ENCODE results near the gene S100PBP. TPM values are rescaled to one million over a fixed set of nuclear protein-coding genes. Genes with fewer than 3 reads are reported as not detected.

S100PBP gene
- total and polyA plus RNA-seq, 9 of the 15 experiments (the other 6 are each of a cell fraction or from before 2014, with no cell fraction given): 22.9 to 60.2 (median 32.9) TPM

DNA sequence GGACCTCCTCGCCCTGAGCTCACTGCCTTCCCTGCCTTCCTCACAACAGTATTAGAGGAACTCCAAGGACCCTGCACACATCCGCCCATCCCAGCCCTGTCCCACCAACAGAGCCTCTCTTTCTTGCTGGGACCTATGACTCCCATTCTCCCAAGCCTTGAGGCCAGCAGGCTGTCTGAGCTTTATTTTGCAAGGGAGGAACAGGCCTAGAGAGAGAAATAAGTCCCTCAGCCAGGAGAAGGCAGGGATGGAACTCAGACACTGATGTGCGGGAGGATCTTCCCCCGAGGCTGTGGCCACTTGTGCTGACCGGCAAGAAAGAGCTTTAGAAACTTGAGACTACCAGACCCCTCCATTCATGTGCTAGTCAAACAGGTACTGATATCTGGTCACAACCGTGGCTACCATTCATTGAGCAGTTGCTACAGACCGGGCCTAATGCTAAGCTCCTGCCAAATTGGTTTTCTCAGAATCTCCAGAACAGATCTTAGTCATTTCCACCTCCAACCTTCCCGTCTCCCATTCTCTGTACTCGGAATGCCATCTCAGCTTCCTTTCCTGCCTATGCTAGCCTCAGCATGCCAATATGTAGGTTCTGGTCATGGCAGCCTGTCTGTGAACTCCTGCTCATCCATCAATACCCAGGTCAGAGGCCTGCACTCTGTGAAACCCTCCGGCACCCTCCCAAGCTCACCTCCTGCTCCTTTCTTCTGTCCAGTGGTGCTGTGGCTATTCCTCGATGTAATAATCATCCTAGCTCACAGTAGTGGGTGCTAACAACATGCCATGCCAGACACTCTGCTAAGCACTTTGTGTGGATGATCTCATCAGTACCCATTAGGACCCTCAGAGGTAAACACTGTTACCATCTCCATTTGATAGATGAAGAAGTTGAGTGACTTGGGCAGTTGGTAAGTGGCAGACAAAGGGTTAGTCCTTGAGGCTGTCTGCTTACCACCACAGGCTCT is 79.9 kb downstream of the S100PBP start:
- Histone ChIP-seq H3K4me1 (replicated peaks in 1 of 2; ENCODE audit: control insufficient read depth in 2 of 2, insufficient read depth in 2 of 2, low read length in 2 of 2) (peaks cover 10 to 29% of the 10 kb centered on the region in 2 experiments; a peak in 4 of 5 replicates), H3K4me2 (ENCODE audit: insufficient read depth, low read length) (no peak overlapping the region), H3K36me3 (ENCODE audit: control insufficient read depth, insufficient read depth, low read length) (no peaks in the 10 kb centered on the region), H3K4me3 (no peak overlapping the region), H3K9ac (ENCODE audit: insufficient read depth in 1 of 2, low read depth in 2 of 2, low read length in 2 of 2) (no peak overlapping the region), H2AFZ (ENCODE audit: low read depth, low read length) (no peak overlapping the region), H4K20me1 (replicated peaks; ENCODE audit: control insufficient read depth, insufficient read depth, low read length) (peaks cover 27% of the 10 kb centered on the region), H3K79me2 (ENCODE audit: control insufficient read depth, insufficient read depth, low read length) (no peaks in the 10 kb centered on the region), H3K27me3 (ENCODE audit: control insufficient read depth in 2 of 2, insufficient read depth in 2 of 2, low read length in 2 of 2) (peaks cover 10 to 74% of the 10 kb centered on the region in 2 experiments), H3K9me3 (replicated peaks; ENCODE audit: control insufficient read depth, insufficient read depth, low read depth, low read length) (no peaks in the 10 kb centered on the region), H3K27ac (ENCODE audit: extremely low read depth, low read depth, low read length) (no peak overlapping the region), H3K9me1 (ENCODE audit: control insufficient read depth, insufficient read depth, low read length) (no peaks in the 10 kb centered on the region)
- DNase-seq (ENCODE audit: extremely low read depth in 1 of 4, low spot score in 3 of 4): no peak
- no peak for ATAC-seq
- WGBS (ENCODE audit: insufficient coverage, low coverage, missing lambda C conversion rate): 8% methylated on average over 11 of the region's 11 CpGs
- POLR2A ChIA-PET: interaction anchor here (0.6 to 2.6 kb wide), 10 partner anchors 8 to 448 kb away, joined by 3 to 12 read pairs (median 3); partner anchors contain the start of gene HPCA
- BruUV-seq (replicated peaks): no TSS peak
- in situ Hi-C loops (cut with MboI): loop anchor here (25.0 kb wide), 1 partner anchor 715 kb away; no protein-coding TSS in a partner anchor
- no peak for FAIRE-seq
- intact Hi-C loops (cut with micrococcal nuclease): no loop called here
- TF ChIP-seq, protein P1, sequence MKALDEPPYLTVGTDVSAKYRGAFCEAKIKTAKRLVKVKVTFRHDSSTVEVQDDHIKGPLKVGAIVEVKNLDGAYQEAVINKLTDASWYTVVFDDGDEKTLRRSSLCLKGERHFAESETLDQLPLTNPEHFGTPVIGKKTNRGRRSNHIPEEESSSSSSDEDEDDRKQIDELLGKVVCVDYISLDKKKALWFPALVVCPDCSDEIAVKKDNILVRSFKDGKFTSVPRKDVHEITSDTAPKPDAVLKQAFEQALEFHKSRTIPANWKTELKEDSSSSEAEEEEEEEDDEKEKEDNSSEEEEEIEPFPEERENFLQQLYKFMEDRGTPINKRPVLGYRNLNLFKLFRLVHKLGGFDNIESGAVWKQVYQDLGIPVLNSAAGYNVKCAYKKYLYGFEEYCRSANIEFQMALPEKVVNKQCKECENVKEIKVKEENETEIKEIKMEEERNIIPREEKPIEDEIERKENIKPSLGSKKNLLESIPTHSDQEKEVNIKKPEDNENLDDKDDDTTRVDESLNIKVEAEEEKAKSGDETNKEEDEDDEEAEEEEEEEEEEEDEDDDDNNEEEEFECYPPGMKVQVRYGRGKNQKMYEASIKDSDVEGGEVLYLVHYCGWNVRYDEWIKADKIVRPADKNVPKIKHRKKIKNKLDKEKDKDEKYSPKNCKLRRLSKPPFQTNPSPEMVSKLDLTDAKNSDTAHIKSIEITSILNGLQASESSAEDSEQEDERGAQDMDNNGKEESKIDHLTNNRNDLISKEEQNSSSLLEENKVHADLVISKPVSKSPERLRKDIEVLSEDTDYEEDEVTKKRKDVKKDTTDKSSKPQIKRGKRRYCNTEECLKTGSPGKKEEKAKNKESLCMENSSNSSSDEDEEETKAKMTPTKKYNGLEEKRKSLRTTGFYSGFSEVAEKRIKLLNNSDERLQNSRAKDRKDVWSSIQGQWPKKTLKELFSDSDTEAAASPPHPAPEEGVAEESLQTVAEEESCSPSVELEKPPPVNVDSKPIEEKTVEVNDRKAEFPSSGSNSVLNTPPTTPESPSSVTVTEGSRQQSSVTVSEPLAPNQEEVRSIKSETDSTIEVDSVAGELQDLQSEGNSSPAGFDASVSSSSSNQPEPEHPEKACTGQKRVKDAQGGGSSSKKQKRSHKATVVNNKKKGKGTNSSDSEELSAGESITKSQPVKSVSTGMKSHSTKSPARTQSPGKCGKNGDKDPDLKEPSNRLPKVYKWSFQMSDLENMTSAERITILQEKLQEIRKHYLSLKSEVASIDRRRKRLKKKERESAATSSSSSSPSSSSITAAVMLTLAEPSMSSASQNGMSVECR (CRISPR knock-in tag; IDR thresholded peaks at IDR 0.05): no peak
- TF ChIP-seq SMARCE1 (IDR thresholded peaks at IDR 0.05) (no peak), KLF16 (IDR thresholded peaks at IDR 0.05) (no peak), ZNF124 (CRISPR knock-in tag; IDR thresholded peaks at IDR 0.05) (no peak), BRD9 (IDR thresholded peaks at IDR 0.05; ENCODE audit: low read depth, partially characterized antibody) (no peak), ZNF324 (CRISPR knock-in tag; IDR thresholded peaks at IDR 0.05) (no peak), RBM34 (IDR thresholded peaks at IDR 0.05; ENCODE audit: borderline replicate concordance, insufficient read depth, low read length) (no peak), NFIX (CRISPR knock-in tag; IDR thresholded peaks at IDR 0.05; ENCODE audit: low read depth) (no peak), FOXJ2 (tag; IDR thresholded peaks at IDR 0.05) (no peak), NR2C2 (CRISPR knock-in tag; IDR thresholded peaks at IDR 0.05) (no peak), NR2C2 (tag; IDR thresholded peaks at IDR 0.05) (no peak), ZKSCAN8 (CRISPR knock-in tag; IDR thresholded peaks at IDR 0.05) (no peak), KLF13 (tag; IDR thresholded peaks at IDR 0.05; ENCODE audit: borderline replicate concordance, low read depth) (no peak), NCOA6 (IDR thresholded peaks at IDR 0.05) (no peak), NCOR1 (IDR thresholded peaks at IDR 0.05) (no peak), JUN (IDR thresholded peaks at IDR 0.05; ENCODE audit: borderline replicate concordance, low read depth, low read length) (no peak), JUN (CRISPR knock-in tag; IDR thresholded peaks at IDR 0.05; ENCODE audit: borderline replicate concordance) (no peak)
- CTCF ChIA-PET (ENCODE audit: low intra/inter-chr PET ratio): no interaction called here

All from K562 (cell line).